ENCODE measurements around the gene TXNDC9.
"Not testable (repeated sequence)": the region's sequence is repeated elsewhere in the genome, so short reads cannot be mapped to it uniquely, and the experiment has no call there.

TXNDC9 gene

GRCh38 chr2:99325384-99325783 is 10.7 kb downstream of the TXNDC9 start:
- no peak for DNase-seq (ENCODE audit: low read depth, low spot score)

- DNase-seq (ENCODE audit: low read depth, low spot score): not testable (repeated sequence)
Observed at GRCh38 chr2:99317873-99318200, 18.3 kb downstream of the TXNDC9 start.

DNA sequence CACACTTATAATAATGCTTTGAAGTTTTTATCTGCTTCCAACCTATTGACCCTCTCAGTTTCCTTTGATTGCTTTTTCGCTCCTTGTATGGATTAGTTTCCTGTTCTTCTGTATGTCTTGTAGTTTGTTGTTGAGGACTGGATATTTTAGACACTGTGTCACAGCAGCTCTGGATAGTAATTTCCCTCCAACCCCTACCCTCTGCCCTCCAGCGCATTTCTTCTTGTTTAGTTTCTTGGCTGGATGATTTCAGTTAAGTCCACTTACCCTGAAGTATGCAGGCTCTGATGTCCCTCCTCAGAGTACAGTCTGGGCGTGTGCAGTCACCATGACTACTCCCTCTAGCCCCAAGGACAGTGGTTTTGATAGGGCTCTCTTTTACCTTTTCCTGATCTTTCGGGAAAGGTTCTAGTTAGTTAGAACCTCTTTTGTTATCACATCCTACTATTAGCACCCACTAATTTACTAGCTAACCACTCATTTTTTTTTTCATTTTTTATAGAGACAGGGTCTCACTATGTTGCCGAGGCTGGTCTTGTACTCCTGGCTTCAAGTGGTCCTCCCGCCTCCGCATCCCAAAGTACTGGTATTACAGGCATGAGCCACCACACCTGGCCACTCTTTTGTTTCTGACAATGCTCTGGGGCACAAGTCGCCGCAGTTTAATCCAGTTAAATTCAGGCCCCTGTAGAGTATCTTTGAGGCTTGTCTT is 18.8 kb downstream of the TXNDC9 start:
- DNase-seq (ENCODE audit: low read depth, low spot score): no peak

DNA sequence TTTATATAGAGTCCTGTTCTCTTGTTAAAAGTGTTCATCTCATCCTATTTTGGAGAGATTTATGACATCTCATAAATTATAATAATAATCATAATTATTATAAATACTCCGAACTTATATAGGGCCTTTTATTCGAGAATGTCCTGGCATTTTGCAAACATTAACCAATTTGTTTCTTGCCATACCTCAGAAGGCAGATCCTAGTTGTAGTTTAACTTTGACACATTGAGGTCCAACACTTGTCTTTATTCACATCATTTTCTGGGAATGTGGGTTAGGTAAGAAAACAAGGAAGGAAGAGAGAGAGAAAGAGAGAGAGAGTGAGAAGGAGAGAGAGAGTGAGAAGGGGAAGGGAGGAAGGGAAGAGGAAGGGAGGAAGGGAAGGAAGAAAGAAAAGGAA is 35.0 kb downstream of the TXNDC9 start, which contains the start of gene LYG1:
Gene LYG1 (minus strand): TSS at position 101 of the 400 bp plus-strand sequence. CDS start 5,527 bp downstream, outside the sequence.
- not testable (repeated sequence) for DNase-seq (ENCODE audit: low read depth, low spot score)

DNA sequence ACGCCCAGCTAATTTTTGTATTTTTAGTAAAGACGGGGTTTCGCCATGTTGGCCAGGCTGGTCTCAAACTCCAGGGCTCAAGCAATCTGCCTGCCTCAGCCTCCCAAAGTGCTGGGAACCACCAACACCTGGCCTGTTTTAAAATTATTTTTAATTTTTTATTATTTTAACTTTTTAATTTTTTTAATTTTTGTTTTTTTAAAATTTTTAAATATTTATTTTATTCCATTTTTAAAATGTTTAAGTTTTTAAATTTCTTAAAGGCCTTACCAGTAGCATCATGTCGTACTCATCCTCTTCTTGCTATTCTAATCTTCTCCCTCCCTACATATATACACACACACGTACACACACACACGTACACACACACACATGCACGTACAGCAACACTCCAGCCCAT is 36.6 kb downstream of the TXNDC9 start:
- DNase-seq (ENCODE audit: low read depth, low spot score): no peak

GRCh38 chr2:99297994-99298393 is 38.1 kb downstream of the TXNDC9 start:
- DNase-seq (ENCODE audit: low read depth, low spot score): no peak

DNA sequence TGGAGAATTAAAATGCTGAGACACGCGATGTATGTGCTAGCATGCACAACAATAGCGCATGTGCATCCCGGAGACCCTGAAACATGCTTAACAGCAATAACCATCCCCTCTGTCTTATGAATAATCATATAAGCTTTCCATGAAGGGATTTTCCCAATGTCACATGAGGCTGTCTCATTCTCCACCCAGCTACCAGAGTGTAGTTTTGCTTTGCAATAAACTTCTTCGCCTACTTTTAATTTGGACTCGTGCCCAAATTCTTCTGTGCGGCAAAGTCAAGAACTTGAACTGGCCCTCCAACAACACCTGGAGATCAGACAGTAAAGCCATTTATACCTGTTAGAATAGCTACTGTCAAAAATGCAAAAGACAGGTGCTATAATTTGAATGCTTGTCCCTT is 50.6 kb downstream of the TXNDC9 start:
- no peak for DNase-seq (ENCODE audit: low read depth, low spot score)

DNA sequence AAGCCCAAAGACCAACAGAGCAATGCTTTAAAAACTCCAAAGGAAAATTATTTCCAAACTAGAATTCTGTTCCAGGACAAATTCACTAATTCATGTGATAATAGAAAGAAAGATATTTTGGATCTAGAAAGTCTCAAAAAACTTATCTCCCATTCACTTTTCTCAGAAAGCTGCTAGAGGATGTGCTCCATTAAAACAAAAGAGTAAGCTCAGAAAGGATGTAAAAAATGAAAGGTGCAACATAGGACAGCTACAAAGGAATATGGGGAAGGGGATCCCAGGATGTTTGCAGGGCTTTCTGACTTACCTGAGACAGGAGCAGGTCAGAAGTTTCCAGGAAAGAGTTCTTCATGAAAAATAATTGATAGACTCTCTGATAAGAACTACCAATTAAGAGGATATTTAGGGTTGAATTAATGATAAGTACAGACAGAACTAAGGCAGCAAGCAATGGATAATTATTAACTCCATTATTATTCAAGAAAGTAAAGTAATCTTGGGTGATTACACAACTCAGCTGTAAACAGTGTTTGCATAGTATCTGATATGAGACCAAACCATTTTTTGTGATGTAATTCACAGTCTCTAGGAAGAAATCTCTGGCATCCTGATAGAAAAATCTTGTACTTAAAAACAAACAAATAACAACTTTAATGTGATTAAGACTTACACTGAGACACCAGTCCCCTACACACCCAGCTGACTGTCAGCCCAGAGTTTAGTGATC is 56.0 kb downstream of the TXNDC9 start:
- DNase-seq (ENCODE audit: low read depth, low spot score): no peak

GRCh38 chr2:99278793-99279291 is 57.3 kb downstream of the TXNDC9 start:
- DNase-seq (ENCODE audit: low read depth, low spot score): peak; percentile 70

- not testable (repeated sequence) for DNase-seq (ENCODE audit: low read depth, low spot score)
Observed at GRCh38 chr2:99278195-99278765, 57.9 kb downstream of the TXNDC9 start.

DNA sequence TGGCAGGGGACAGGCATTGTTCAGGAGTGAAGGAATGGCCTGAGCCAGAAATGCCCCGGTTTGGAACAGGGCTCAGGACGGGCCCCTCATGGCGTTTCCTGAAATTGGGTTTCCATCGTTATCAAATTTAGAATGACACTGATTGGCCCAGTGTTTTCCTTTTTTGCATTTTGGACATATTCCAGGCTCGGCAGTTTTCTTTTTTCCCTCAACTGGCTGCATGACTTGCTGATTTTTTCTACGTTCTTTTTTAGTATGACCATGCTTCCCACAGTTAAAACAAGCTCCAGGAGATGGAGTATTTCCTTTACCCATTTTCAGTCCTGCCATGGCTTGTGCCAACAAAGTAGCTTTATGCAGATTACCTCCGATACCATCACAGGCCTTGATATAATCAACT is 60.3 kb downstream of the TXNDC9 start:
- no peak for DNase-seq (ENCODE audit: low read depth, low spot score)

Measured in brain pericyte (primary cell).